Fibroblast of lung (primary cell): Measurements from ENCODE around the gene TNIK. TPM values are rescaled to one million over a fixed set of nuclear protein-coding genes. Genes with fewer than 3 reads are reported as not detected.
A peak's percentile ranks its signal among the peaks of the same experiment; 100 is the strongest.

ENCODE experiments used
- DNase-seq, 2 donors: peaks; one replicate each; pipeline versions ENCODE4 v3.0.0 to v3.0.0-alpha.2; 2010; ENCODE audit warnings: low read depth in 2 of 2
- H2AFZ ChIP-seq: 2 replicates; pipeline ENCODE4 v1.5.1; 2012; ENCODE audit warnings: low read length, control low read depth, inconsistent platforms
- H3K27ac ChIP-seq: 2 replicates; pipeline ENCODE4 v1.5.1; 2011; ENCODE audit warnings: low read length, control low read depth; ENCODE audit not compliant: insufficient read depth
- H3K27me3 ChIP-seq: 2 replicates; pipeline ENCODE4 v1.5.1; 2011; ENCODE audit warnings: mild to moderate bottlenecking, low read length; ENCODE audit not compliant: control insufficient read depth, insufficient read depth
- H3K36me3 ChIP-seq: 2 replicates; pipeline ENCODE4 v1.5.1; 2011; ENCODE audit warnings: low read length; ENCODE audit not compliant: control insufficient read depth, insufficient read depth
- H3K4me1 ChIP-seq: 2 replicates; pipeline ENCODE4 v1.5.1; 2011; ENCODE audit warnings: low read length; ENCODE audit not compliant: control insufficient read depth, insufficient read depth; ENCODE audit errors: extremely low read depth
- H3K4me2 ChIP-seq: 2 replicates; pipeline ENCODE4 v1.5.1; 2011; ENCODE audit warnings: low read length, control low read depth; ENCODE audit not compliant: insufficient read depth; ENCODE audit errors: extremely low read depth
- H3K4me3 ChIP-seq, 4 experiments: fragments of 200-600 bp in 1 of 4; sonication (generic) in 1 of 4; replicated peaks in 1 of 4; 2 replicates each; pipeline ENCODE4 v1.5.1; 2011 to 2016; ENCODE audit warnings: low read length in 4 of 4, low read depth in 3 of 4, mild to moderate bottlenecking in 3 of 4, control low read depth in 2 of 4, inconsistent platforms in 1 of 4, mixed read lengths in 1 of 4; ENCODE audit not compliant: insufficient read depth in 1 of 4; ENCODE audit errors: control extremely low read depth in 1 of 4
- H3K79me2 ChIP-seq: 2 replicates; pipeline ENCODE4 v1.5.1; 2012; ENCODE audit warnings: mild to moderate bottlenecking, low read length, inconsistent platforms; ENCODE audit not compliant: control insufficient read depth, insufficient read depth
- H3K9ac ChIP-seq: 2 replicates; pipeline ENCODE4 v1.5.1; 2011; ENCODE audit warnings: mild to moderate bottlenecking, low read length, control low read depth; ENCODE audit not compliant: insufficient read depth
- H3K9me3 ChIP-seq: 2 replicates; pipeline ENCODE4 v1.5.1; 2012; ENCODE audit warnings: low read depth, low read length; ENCODE audit not compliant: control insufficient read depth, insufficient read depth
- H4K20me1 ChIP-seq: 2 replicates; pipeline ENCODE4 v1.5.1; 2011; ENCODE audit warnings: low read length; ENCODE audit not compliant: control insufficient read depth, insufficient read depth; ENCODE audit errors: extremely low read depth
- EZH2 ChIP-seq: IDR thresholded peaks from 2 replicates; pipeline ENCODE4 v1.5.1; 2012; ENCODE audit warnings: low read length, control low read depth, mild to moderate bottlenecking; ENCODE audit errors: missing control alignments
- polyA plus RNA-seq, 2 donors: library from polyadenylated mRNA; depleted of rRNA in 1 of 2; stranded (reverse) in 1 of 2; unstranded in 1 of 2; fragments of >200 nt; gene quantifications; 2 replicates each; pipeline ENCODE4 v1.2.1, GENCODE V29; 2011 to 2012; ENCODE audit warnings: missing spikeins in 1 of 2
- total RNA-seq: library from RNA; depleted of rRNA; stranded (reverse); fragments of >200 nt; gene quantifications from 2 replicates; pipeline ENCODE4 v1.2.1, GENCODE V29; 2014
- TF ChIP-seq, protein P1 (sequence below), 2 donors: IDR thresholded peaks in 1 of 2; conservative IDR thresholded peaks in 1 of 2; 1 replicate in 1 of 2; 2 replicates in 1 of 2; pipeline ENCODE4 v1.5.1; 2011 to 2012; ENCODE audit warnings: low read length in 2 of 2, control low read depth in 1 of 2, inconsistent platforms in 1 of 2, low read depth in 1 of 2, mild to moderate bottlenecking in 1 of 2

TNIK gene
- total and polyA plus RNA-seq, 2 donors (not counting 1 experiment from before 2014, with no cell fraction given) = 13.8 to 39.3 TPM

GRCh38 chr3:171103185-171103584 lies 357.0 kb downstream of the TNIK start:
- Histone ChIP-seq H3K36me3 (no peaks in the 10 kb centered on the region), H3K27ac (no peak overlapping the region), H3K9me3 (no peaks in the 10 kb centered on the region), H3K4me1 (peaks cover 4% of the 10 kb centered on the region), H3K4me2 (no peak overlapping the region), H3K4me3 (no peak overlapping the region), H3K27me3 (no peaks in the 10 kb centered on the region), H4K20me1 (no peaks in the 10 kb centered on the region), H3K79me2 (no peaks in the 10 kb centered on the region), H3K9ac (no peak overlapping the region), H2AFZ (no peak overlapping the region)
- no peak for TF ChIP-seq EZH2
- TF ChIP-seq, protein P1, sequence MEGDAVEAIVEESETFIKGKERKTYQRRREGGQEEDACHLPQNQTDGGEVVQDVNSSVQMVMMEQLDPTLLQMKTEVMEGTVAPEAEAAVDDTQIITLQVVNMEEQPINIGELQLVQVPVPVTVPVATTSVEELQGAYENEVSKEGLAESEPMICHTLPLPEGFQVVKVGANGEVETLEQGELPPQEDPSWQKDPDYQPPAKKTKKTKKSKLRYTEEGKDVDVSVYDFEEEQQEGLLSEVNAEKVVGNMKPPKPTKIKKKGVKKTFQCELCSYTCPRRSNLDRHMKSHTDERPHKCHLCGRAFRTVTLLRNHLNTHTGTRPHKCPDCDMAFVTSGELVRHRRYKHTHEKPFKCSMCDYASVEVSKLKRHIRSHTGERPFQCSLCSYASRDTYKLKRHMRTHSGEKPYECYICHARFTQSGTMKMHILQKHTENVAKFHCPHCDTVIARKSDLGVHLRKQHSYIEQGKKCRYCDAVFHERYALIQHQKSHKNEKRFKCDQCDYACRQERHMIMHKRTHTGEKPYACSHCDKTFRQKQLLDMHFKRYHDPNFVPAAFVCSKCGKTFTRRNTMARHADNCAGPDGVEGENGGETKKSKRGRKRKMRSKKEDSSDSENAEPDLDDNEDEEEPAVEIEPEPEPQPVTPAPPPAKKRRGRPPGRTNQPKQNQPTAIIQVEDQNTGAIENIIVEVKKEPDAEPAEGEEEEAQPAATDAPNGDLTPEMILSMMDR (conservative IDR thresholded peaks at IDR 0.05 in 1 of 2, IDR thresholded peaks at IDR 0.05 in 1 of 2; ENCODE audit: low read depth in 1 of 2, low read length in 2 of 2) = no peak
- DNase-seq = no peak

DNA sequence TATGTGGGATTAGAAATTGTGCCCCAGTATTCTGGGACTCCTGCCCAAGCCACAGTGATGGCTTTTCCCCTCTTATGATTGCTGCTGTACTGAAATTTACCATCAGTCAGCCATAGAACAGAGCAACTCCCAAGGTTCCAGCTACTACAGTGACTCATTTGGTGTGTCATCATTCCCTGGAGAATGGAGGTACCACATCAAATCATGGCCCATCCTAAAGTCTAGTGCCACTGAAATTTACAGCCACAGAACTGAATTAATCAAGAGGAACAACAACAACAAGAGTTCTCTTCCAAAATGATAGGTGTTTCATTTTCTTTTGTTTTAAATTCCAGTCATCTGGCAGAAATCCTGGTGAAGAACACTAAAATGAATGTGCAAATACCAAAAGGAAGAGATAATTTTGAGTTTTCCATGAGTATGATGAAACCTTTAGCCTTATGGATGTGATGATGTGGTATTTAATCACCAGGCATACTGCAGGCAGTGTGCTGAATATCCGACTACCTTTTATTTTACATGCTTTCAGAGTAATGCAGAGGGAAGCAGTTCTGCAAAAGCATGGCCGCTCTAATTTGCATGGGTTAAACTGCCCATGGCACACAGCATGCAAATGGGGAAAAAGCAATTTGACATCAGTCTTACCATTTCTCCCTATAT lies 358.1 kb downstream of the TNIK start:
- TF ChIP-seq, protein P1 (conservative IDR thresholded peaks at IDR 0.05 in 1 of 2, IDR thresholded peaks at IDR 0.05 in 1 of 2; ENCODE audit: low read depth in 1 of 2, low read length in 2 of 2) = no peak
- TF ChIP-seq EZH2 = no peak
- Histone ChIP-seq H3K4me2 (no peak overlapping the region), H3K9me3 (no peaks in the 10 kb centered on the region), H3K27ac (no peak overlapping the region), H3K4me1 (peaks cover 4% of the 10 kb centered on the region), H3K36me3 (no peaks in the 10 kb centered on the region), H2AFZ (no peak overlapping the region), H4K20me1 (no peaks in the 10 kb centered on the region), H3K79me2 (no peaks in the 10 kb centered on the region), H3K27me3 (no peaks in the 10 kb centered on the region), H3K4me3 (no peak overlapping the region), H3K9ac (no peak overlapping the region)
- peak; percentile 72 to 77 for DNase-seq

- H3K36me3 ChIP-seq = no peaks in the 10 kb centered on the region
- H3K27me3 ChIP-seq = no peaks in the 10 kb centered on the region
- TF ChIP-seq, protein P1 (conservative IDR thresholded peaks at IDR 0.05 in 1 of 2, IDR thresholded peaks at IDR 0.05 in 1 of 2; ENCODE audit: low read depth in 1 of 2, low read length in 2 of 2) = no peak
- TF ChIP-seq EZH2 = no peak
- no peak overlapping the region for H3K9ac ChIP-seq
- DNase-seq = peak in 1 of 2 donors; percentile 37
- no peaks in the 10 kb centered on the region for H3K9me3 ChIP-seq
- H3K4me2 ChIP-seq = no peak overlapping the region
- H2AFZ ChIP-seq = no peak overlapping the region
- H3K4me1 ChIP-seq = peaks cover 4% of the 10 kb centered on the region
- H4K20me1 ChIP-seq = no peaks in the 10 kb centered on the region
- no peak overlapping the region for H3K27ac ChIP-seq
- H3K4me3 ChIP-seq = no peak overlapping the region
- H3K79me2 ChIP-seq = no peaks in the 10 kb centered on the region
Observed at GRCh38 chr3:171099911-171100310, 360.3 kb downstream of the TNIK start.
